Neural progenitor cell (in vitro differentiated cells): Measurements from ENCODE around the gene AP2M1. TPM values are rescaled to one million over a fixed set of nuclear protein-coding genes. Genes with fewer than 3 reads are reported as not detected.

ENCODE experiments used
- DNase-seq: peaks from one replicate; pipeline ENCODE4 v3.0.0-alpha.2; 2016; ENCODE audit warnings: low spot score
- H2AFZ ChIP-seq: fragments of 200-600 bp; sonication (generic); replicated peaks from 2 replicates; pipeline ENCODE4 v1.6.1; 2016; ENCODE audit warnings: antibody characterized with exemption
- H3F3A ChIP-seq: fragments of 200-600 bp; sonication (generic); 2 replicates; pipeline ENCODE4 v1.6.1; 2016; ENCODE audit warnings: antibody characterized with exemption, low read depth
- H3K27ac ChIP-seq: fragments of 200-600 bp; sonication (generic); 2 replicates; pipeline ENCODE4 v1.5.1; 2016; ENCODE audit warnings: mild to moderate bottlenecking
- H3K27me3 ChIP-seq: fragments of 200-600 bp; sonication (generic); 2 replicates; pipeline ENCODE4 v1.6.1; 2016; ENCODE audit warnings: mild to moderate bottlenecking, moderate library complexity
- H3K36me3 ChIP-seq: fragments of 200-600 bp; sonication (generic); 2 replicates; pipeline ENCODE4 v1.5.1; 2016
- H3K4me1 ChIP-seq: fragments of 200-600 bp; sonication (generic); 2 replicates; pipeline ENCODE4 v1.6.1; 2016; ENCODE audit warnings: mixed run types
- H3K4me2 ChIP-seq: fragments of 200-600 bp; sonication (generic); 2 replicates; pipeline ENCODE4 v1.6.1; 2016
- H3K4me3 ChIP-seq: fragments of 200-600 bp; sonication (generic); 2 replicates; pipeline ENCODE4 v1.5.1; 2016
- H3K79me2 ChIP-seq: fragments of 200-600 bp; sonication (generic); 2 replicates; pipeline ENCODE4 v1.6.1; 2016; ENCODE audit warnings: low read depth
- H3K9ac ChIP-seq: fragments of 200-600 bp; sonication (generic); 2 replicates; pipeline ENCODE4 v1.6.1; 2016
- H3K9me3 ChIP-seq: fragments of 200-600 bp; sonication (generic); 2 replicates; pipeline ENCODE4 v1.5.1; 2016; ENCODE audit warnings: low read depth
- H4K20me1 ChIP-seq: fragments of 200-600 bp; sonication (generic); 2 replicates; pipeline ENCODE4 v1.6.1; 2016; ENCODE audit warnings: low read depth
- H3K27ac Mint-ChIP-seq: 3 replicates; pipeline ENCODE4 v1.8.0; 2021; ENCODE audit warnings: mixed read lengths
- H3K27me3 Mint-ChIP-seq: 2 replicates; pipeline ENCODE4 v1.8.0; 2022; ENCODE audit warnings: low read depth, mild to moderate bottlenecking, inconsistent platforms, moderate library complexity, mixed read lengths; ENCODE audit not compliant: insufficient read depth
- H3K36me3 Mint-ChIP-seq: 3 replicates; pipeline ENCODE4 v1.8.0; 2021; ENCODE audit warnings: mixed read lengths
- H3K4me1 Mint-ChIP-seq: 3 replicates; pipeline ENCODE4 v1.8.0; 2021; ENCODE audit warnings: mixed read lengths
- H3K4me3 Mint-ChIP-seq: 3 replicates; pipeline ENCODE4 v1.8.0; 2021; ENCODE audit warnings: mild to moderate bottlenecking, moderate library complexity, mixed read lengths
- H3K9me3 Mint-ChIP-seq: 3 replicates; pipeline ENCODE4 v1.8.0; 2020; ENCODE audit warnings: mixed read lengths
- CTCF ChIP-seq: fragments of 200-600 bp; sonication (generic); IDR thresholded peaks from 2 replicates; pipeline ENCODE4 v1.5.1; 2017; ENCODE audit warnings: antibody characterized with exemption, mild to moderate bottlenecking
- EZH2 ChIP-seq: fragments of 200-600 bp; sonication (generic); IDR thresholded peaks from 2 replicates; pipeline ENCODE4 v1.6.1; 2017; ENCODE audit warnings: antibody characterized with exemption, mild to moderate bottlenecking, moderate library complexity
- EZH2phosphoT487 ChIP-seq: fragments of 200-600 bp; sonication (generic); IDR thresholded peaks from 2 replicates; pipeline ENCODE4 v1.6.1; 2017; ENCODE audit warnings: antibody characterized with exemption
- total RNA-seq: library from RNA; depleted of rRNA; stranded (reverse); fragments of >200 nt; gene quantifications from 2 replicates; pipeline ENCODE4 v1.2.3, GENCODE V29; 2015; ENCODE audit warnings: low replicate concordance

AP2M1 gene
- total RNA-seq, 1 donor from 2014 or later, result 309 TPM

GRCh38 chr3:184177767-184178306, 3.2 kb downstream of the AP2M1 start:
- H2AFZ ChIP-seq, result no peak overlapping the region
- peaks cover 32% of the 10 kb centered on the region for H4K20me1 ChIP-seq
- Mint-ChIP-seq H3K36me3 (peaks cover 33% of the 10 kb centered on the region), H3K4me3 (peak overlapping the region; percentile 92), H3K27ac (no peak overlapping the region), H3K9me3 (no peaks in the 10 kb centered on the region), H3K4me1 (peaks cover 38% of the 10 kb centered on the region), H3K27me3 (peaks cover 6% of the 10 kb centered on the region)
- H3K4me1 ChIP-seq, result peaks cover 22% of the 10 kb centered on the region
- H3K36me3 ChIP-seq, result no peaks in the 10 kb centered on the region
- H3K4me3 ChIP-seq, result peak overlapping the region; percentile 97
- no peak for DNase-seq
- no peaks in the 10 kb centered on the region for H3K27me3 ChIP-seq
- peaks cover 34% of the 10 kb centered on the region for H3F3A ChIP-seq
- peak overlapping the region; percentile 56 for H3K27ac ChIP-seq
- no peak overlapping the region for H3K9ac ChIP-seq
- no peak for TF ChIP-seq CTCF
- TF ChIP-seq EZH2, result no peak
- no peak for TF ChIP-seq EZH2phosphoT487
- H3K79me2 ChIP-seq, result peaks cover 44% of the 10 kb centered on the region
- H3K9me3 ChIP-seq, result no peaks in the 10 kb centered on the region
- peak overlapping the region; percentile 98 for H3K4me2 ChIP-seq

DNA sequence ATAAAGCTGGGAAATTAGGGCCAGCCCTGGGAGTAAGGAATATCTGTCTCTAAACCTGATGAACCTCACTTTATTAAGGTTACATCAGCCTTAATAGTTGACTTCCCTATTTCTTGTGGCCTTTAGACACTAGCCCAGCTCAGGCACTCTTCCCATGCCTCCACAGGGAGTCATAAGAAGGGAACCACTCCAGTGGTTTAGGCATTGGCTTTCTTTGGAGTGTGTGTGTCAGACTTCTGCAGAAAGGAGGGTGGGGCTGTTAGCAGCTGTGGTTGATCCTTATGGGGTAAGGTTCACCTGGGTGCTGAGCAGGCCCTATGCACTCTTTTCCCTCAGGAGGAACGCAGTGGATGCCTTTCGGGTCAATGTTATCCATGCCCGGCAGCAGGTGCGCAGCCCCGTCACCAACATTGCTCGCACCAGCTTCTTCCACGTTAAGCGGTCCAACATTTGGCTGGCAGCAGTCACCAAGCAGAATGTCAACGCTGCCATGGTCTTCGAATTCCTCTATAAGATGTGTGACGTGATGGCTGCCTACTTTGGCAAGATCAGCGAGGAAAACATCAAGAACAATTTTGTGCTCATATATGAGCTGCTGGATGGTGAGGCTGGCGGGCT, 4.0 kb downstream of the AP2M1 start:
- H3K4me3 ChIP-seq, result no peak overlapping the region
- H3K4me1 Mint-ChIP-seq, result peaks cover 38% of the 10 kb centered on the region
- TF ChIP-seq CTCF (no peak), EZH2 (no peak), EZH2phosphoT487 (no peak)
- no peaks in the 10 kb centered on the region for H3K9me3 ChIP-seq
- no peak overlapping the region for H3K9ac ChIP-seq
- H2AFZ ChIP-seq, result no peak overlapping the region
- H3K36me3 Mint-ChIP-seq, result peaks cover 32% of the 10 kb centered on the region
- H3K27me3 ChIP-seq, result no peaks in the 10 kb centered on the region
- no peaks in the 10 kb centered on the region for H3K36me3 ChIP-seq
- H3K27ac ChIP-seq, result no peak overlapping the region
- DNase-seq, result no peak
- H3K4me3 Mint-ChIP-seq, result no peak overlapping the region
- H3K79me2 ChIP-seq, result peaks cover 44% of the 10 kb centered on the region
- no peak overlapping the region for H3K27ac Mint-ChIP-seq
- H3K4me2 ChIP-seq, result no peak overlapping the region
- no peaks in the 10 kb centered on the region for H3K9me3 Mint-ChIP-seq
- peaks cover 33% of the 10 kb centered on the region for H3F3A ChIP-seq
- H3K4me1 ChIP-seq, result peaks cover 22% of the 10 kb centered on the region
- peaks cover 32% of the 10 kb centered on the region for H4K20me1 ChIP-seq
- peaks cover 6% of the 10 kb centered on the region for H3K27me3 Mint-ChIP-seq

DNA sequence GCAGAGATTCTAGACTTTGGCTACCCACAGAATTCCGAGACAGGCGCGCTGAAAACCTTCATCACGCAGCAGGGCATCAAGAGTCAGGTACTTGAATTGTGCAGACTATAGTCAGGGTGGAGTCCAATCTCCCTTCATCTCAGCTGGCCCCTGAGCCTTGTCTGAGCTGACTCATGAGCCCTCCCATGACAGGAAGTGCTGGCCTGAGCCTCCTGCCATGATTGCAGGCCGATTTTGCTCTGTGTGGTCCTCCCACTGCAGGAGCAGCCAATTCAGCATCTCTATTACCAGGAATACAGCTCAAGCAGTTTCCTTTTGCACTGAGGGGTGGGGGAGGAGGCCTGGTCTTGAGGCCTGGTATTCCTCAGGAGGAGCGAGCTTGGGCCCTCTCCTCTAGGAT, 5.5 kb downstream of the AP2M1 start:
- Mint-ChIP-seq H3K36me3 (peaks cover 43% of the 10 kb centered on the region), H3K4me1 (peaks cover 45% of the 10 kb centered on the region), H3K4me3 (no peak overlapping the region), H3K9me3 (no peaks in the 10 kb centered on the region), H3K27ac (no peak overlapping the region), H3K27me3 (peaks cover 6% of the 10 kb centered on the region)
- Histone ChIP-seq H3K27me3 (no peaks in the 10 kb centered on the region), H3K27ac (no peak overlapping the region), H4K20me1 (peaks cover 32% of the 10 kb centered on the region), H2AFZ (no peak overlapping the region), H3K36me3 (no peaks in the 10 kb centered on the region), H3K4me2 (no peak overlapping the region), H3K4me3 (no peak overlapping the region), H3K9me3 (no peaks in the 10 kb centered on the region), H3K4me1 (peaks cover 27% of the 10 kb centered on the region), H3K9ac (no peak overlapping the region), H3F3A (peaks cover 41% of the 10 kb centered on the region), H3K79me2 (peaks cover 40% of the 10 kb centered on the region)
- no peak for DNase-seq
- TF ChIP-seq EZH2phosphoT487 (no peak), CTCF (no peak), EZH2 (no peak)
